HUES48 (cell line): ENCODE results near the gene ZBTB20.

ENCODE experiments used
- H3K27ac ChIP-seq: one replicate; pipeline ENCODE4 v1.7.0; 2013; ENCODE audit warnings: low read depth, low read length, inconsistent platforms
- H3K27me3 ChIP-seq: 2 replicates; pipeline ENCODE4 v1.6.1; 2013; ENCODE audit warnings: mild to moderate bottlenecking, low read length; ENCODE audit not compliant: control insufficient read depth, insufficient read depth
- H3K36me3 ChIP-seq: 2 replicates; pipeline ENCODE4 v1.6.1; 2013; ENCODE audit warnings: low read length; ENCODE audit not compliant: control insufficient read depth, insufficient read depth
- H3K4me1 ChIP-seq: 2 replicates; pipeline ENCODE4 v1.6.1; 2013; ENCODE audit warnings: mild to moderate bottlenecking, low read length; ENCODE audit not compliant: control insufficient read depth, insufficient read depth
- H3K4me3 ChIP-seq: 2 replicates; pipeline ENCODE4 v1.5.1; 2013; ENCODE audit warnings: mild to moderate bottlenecking, low read depth, low read length
- H3K9ac ChIP-seq: 2 replicates; pipeline ENCODE4 v1.6.1; 2013; ENCODE audit warnings: mild to moderate bottlenecking, low read depth, low read length, moderate library complexity
- H3K9me3 ChIP-seq: 2 replicates; pipeline ENCODE4 v1.6.1; 2013; ENCODE audit warnings: low read length; ENCODE audit not compliant: control insufficient read depth, insufficient read depth

Gene ZBTB20

GRCh38 chr3:114380233-114380651, 766.8 kb downstream of the ZBTB20 start:
- Histone ChIP-seq H3K4me3 (no peak overlapping the region), H3K27me3 (no peaks in the 10 kb centered on the region), H3K4me1 (peaks cover 20% of the 10 kb centered on the region), H3K36me3 (no peaks in the 10 kb centered on the region), H3K27ac (no peak overlapping the region), H3K9ac (no peak overlapping the region), H3K9me3 (no peaks in the 10 kb centered on the region)

DNA sequence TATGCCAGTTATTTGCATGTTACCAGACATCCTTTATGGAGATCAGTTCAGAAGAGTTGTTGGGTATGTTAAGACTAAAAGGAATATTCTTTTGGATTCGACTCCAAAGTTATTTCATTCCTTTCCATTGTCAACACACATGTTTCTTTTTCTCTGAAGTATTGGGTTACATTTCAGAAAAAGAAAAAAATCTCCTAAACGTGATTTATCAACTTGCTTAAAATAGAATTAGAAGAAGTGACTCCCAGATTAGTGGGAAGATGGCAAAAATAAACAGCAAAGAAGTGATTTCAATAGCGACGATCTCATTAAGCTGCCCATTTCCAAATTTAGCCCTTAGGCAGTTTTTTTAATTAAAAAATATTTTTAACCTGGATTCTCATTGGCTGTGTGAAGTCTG, 767.8 kb downstream of the ZBTB20 start:
- peaks cover 17% of the 10 kb centered on the region for H3K4me1 ChIP-seq
- H3K36me3 ChIP-seq = no peaks in the 10 kb centered on the region
- no peak overlapping the region for H3K9ac ChIP-seq
- no peak overlapping the region for H3K27ac ChIP-seq
- no peak overlapping the region for H3K4me3 ChIP-seq
- no peaks in the 10 kb centered on the region for H3K27me3 ChIP-seq
- H3K9me3 ChIP-seq = no peaks in the 10 kb centered on the region

DNA sequence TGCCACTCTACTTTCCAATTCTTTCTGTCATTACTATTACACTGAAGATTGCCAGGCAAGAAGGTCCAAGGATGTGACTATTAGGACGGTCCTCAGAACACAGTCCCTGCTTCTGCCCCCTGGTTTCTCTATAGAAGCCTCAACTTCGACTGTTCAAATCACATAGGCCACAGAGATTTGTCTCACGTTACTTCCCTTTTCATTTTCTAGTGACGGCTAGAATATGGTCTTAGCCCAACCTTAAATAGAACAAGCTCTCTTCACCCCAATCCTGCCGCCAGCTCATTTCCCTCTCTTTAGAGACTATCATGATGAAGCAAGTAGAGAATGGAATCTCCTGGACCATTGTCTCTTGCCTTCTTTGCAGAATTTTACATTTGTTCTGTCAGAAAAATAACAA, 768.3 kb downstream of the ZBTB20 start:
- Histone ChIP-seq H3K9me3 (no peaks in the 10 kb centered on the region), H3K27me3 (no peaks in the 10 kb centered on the region), H3K27ac (no peak overlapping the region), H3K4me1 (peaks cover 13% of the 10 kb centered on the region; the same call in 1 of the 2 replicates), H3K9ac (no peak overlapping the region), H3K4me3 (no peak overlapping the region), H3K36me3 (no peaks in the 10 kb centered on the region)

DNA sequence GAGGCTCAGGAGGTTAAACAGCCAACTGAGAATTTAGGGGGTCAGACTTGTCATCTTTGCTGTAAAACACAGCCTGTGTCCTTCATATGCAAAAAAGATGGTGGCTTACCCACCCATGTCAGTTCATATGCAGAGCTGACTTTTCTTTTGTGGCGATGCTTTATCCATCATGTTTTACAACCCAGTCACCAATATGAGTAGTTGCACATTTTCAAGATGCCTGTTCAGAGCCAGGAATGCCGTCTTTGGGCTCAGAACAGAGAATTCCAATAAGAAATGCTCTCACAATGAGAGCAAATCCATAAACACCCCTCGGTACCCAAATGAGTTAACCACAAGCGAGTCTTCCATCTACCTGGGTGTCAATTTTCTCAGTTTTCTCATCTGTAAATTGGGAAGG, 769.7 kb downstream of the ZBTB20 start:
- H3K4me3 ChIP-seq = no peak overlapping the region
- H3K9ac ChIP-seq = no peak overlapping the region
- no peaks in the 10 kb centered on the region for H3K9me3 ChIP-seq
- no peaks in the 10 kb centered on the region for H3K36me3 ChIP-seq
- H3K27me3 ChIP-seq = no peaks in the 10 kb centered on the region
- H3K27ac ChIP-seq = no peak overlapping the region
- peaks cover 10% of the 10 kb centered on the region; the same call in 1 of the 2 replicates for H3K4me1 ChIP-seq

DNA sequence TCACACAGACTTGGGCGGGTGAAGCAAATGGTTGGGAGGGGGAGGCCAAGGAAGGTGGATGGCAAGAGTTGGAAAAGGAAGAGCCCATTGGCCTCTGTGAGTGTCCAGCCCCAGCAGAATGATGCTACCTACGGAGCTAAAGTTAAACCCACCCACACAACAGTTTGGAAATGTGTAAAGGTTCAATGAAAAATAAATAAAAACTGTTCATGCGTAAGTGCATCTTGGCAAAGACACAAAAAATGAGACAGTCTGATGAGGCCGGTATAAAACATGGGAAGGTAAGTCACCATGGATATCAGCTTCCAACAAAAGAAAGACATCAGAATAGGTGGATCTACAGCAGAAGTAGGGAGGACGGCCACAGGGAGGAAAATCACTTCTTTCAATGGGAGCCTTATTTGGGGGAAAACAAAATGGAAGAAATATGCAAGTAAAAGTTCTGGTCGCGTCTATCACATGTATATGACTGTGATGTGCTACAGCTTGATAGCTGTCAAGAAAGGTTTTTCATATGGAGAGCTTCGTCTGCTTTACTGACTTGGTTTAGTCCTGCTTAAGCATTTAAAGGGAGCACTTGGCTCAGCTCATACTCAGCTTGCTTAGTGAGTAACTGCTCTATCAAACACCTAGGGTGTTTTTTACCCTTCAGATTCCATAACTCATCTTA, 770.4 kb downstream of the ZBTB20 start:
- Histone ChIP-seq H3K36me3 (no peaks in the 10 kb centered on the region), H3K9me3 (no peaks in the 10 kb centered on the region), H3K9ac (no peak overlapping the region), H3K27me3 (no peaks in the 10 kb centered on the region), H3K4me3 (no peak overlapping the region), H3K27ac (no peak overlapping the region), H3K4me1 (peaks cover 10% of the 10 kb centered on the region; the same call in 1 of the 2 replicates)

DNA sequence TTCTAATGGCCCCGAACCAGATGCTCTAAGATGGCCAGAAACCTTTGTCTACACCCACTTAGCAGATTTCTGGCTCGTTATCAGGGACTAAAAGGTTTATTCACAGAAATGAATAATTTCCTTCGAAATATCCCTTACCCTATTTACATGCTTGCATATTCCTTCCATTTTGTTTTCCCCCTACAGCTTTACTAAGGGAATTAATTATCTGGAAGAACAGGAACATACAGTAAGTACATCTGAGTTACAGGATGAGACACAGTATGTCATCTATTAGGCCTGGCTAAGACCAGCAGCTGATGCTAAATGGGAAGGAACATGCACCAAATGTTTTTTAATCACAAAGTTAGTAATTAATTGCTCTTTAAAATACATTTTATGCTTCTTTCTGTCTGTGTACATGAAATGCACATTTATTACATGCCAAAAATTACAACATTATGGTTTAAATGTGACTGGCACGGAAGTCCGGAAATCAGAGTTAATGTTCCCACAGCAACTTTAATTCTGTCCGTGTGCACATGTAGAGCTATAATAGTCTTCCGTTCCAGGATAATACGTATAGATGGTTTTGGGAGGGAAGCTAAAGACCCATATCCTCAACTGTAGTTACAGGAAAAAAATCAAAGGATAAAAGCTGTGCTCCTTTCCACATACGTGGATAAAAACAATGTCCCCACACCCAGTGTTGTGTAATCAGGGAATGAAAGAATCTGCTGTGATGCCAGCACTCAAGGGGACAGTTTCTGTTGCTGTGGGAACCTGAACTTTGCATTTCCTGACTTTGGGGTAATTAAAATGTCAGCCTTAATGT, 771.3 kb downstream of the ZBTB20 start:
- Histone ChIP-seq H3K4me3 (no peak overlapping the region), H3K36me3 (no peaks in the 10 kb centered on the region), H3K27ac (no peak overlapping the region), H3K4me1 (peaks cover 10% of the 10 kb centered on the region; the same call in 1 of the 2 replicates), H3K9me3 (no peaks in the 10 kb centered on the region), H3K27me3 (no peaks in the 10 kb centered on the region), H3K9ac (no peak overlapping the region)

GRCh38 chr3:114374433-114374990, 772.6 kb downstream of the ZBTB20 start:
- H3K4me1 ChIP-seq = peaks cover 20% of the 10 kb centered on the region
- no peaks in the 10 kb centered on the region for H3K27me3 ChIP-seq
- no peak overlapping the region for H3K9ac ChIP-seq
- H3K4me3 ChIP-seq = no peak overlapping the region
- no peaks in the 10 kb centered on the region for H3K9me3 ChIP-seq
- H3K27ac ChIP-seq = no peak overlapping the region
- H3K36me3 ChIP-seq = no peaks in the 10 kb centered on the region

GRCh38 chr3:114370537-114371174, 776.4 kb downstream of the ZBTB20 start:
- Histone ChIP-seq H3K9me3 (no peaks in the 10 kb centered on the region), H3K36me3 (no peaks in the 10 kb centered on the region), H3K4me3 (no peak overlapping the region), H3K9ac (no peak overlapping the region), H3K27me3 (no peaks in the 10 kb centered on the region), H3K27ac (no peak overlapping the region), H3K4me1 (peaks cover 10% of the 10 kb centered on the region; the same call in 1 of the 2 replicates)

GRCh38 chr3:114365909-114366308, 781.2 kb downstream of the ZBTB20 start:
- Histone ChIP-seq H3K4me1 (peaks cover 13% of the 10 kb centered on the region), H3K36me3 (no peaks in the 10 kb centered on the region), H3K9me3 (no peaks in the 10 kb centered on the region), H3K4me3 (no peak overlapping the region), H3K9ac (no peak overlapping the region), H3K27ac (no peak overlapping the region), H3K27me3 (no peaks in the 10 kb centered on the region)

- no peaks in the 10 kb centered on the region for H3K36me3 ChIP-seq
- peaks cover 7% of the 10 kb centered on the region for H3K4me1 ChIP-seq
- no peak overlapping the region for H3K9ac ChIP-seq
- no peaks in the 10 kb centered on the region for H3K27me3 ChIP-seq
- no peaks in the 10 kb centered on the region for H3K9me3 ChIP-seq
- H3K4me3 ChIP-seq = no peak overlapping the region
- no peak overlapping the region for H3K27ac ChIP-seq
Measured at GRCh38 chr3:114364806-114365654, 782.1 kb downstream of the ZBTB20 start.
